Ovary (tissue), 9 donors: ENCODE results near the gene SLC38A1. TPM values are rescaled to one million over a fixed set of nuclear protein-coding genes. Genes with fewer than 3 reads are reported as not detected.

ENCODE experiments used
- DNase-seq, 5 donors: peaks; one replicate each; pipeline ENCODE4 v3.0.0-alpha.2; 2019 to 2020
- H3K27ac ChIP-seq, 2 donors: fragments of 200-600 bp; one replicate each; pipeline versions ENCODE4 v1.5.1 to v1.8.0; 2019 to 2022
- H3K27me3 ChIP-seq: fragments of 200-600 bp; one replicate; pipeline ENCODE4 v1.8.0; 2022
- H3K36me3 ChIP-seq: fragments of 200-600 bp; sonication (generic); one replicate; pipeline ENCODE4 v1.5.1; 2019
- H3K4me1 ChIP-seq: one replicate; pipeline ENCODE4 v1.8.1; 2013; ENCODE audit warnings: mild to moderate bottlenecking, moderate library complexity; ENCODE audit not compliant: insufficient read depth
- H3K4me3 ChIP-seq: fragments of 200-600 bp; sonication (generic); one replicate; pipeline ENCODE4 v1.5.1; 2017
- H3K9me3 ChIP-seq, 2 donors: fragments of 200-600 bp in 1 of 2; sonication (generic) in 1 of 2; one replicate each; pipeline versions ENCODE4 v1.5.1 to v1.8.1; 2013 to 2019; ENCODE audit warnings: mild to moderate bottlenecking in 1 of 2, moderate library complexity in 1 of 2
- EP300 ChIP-seq: sonication (generic); formaldehyde crosslinking; IDR thresholded peaks from one replicate; pipeline ENCODE4 v1.6.1; 2017; ENCODE audit warnings: antibody characterized with exemption
- POLR2A ChIP-seq: fragments of 450-650 bp; IDR thresholded peaks from one replicate; pipeline ENCODE4 v1.6.1; 2017; ENCODE audit warnings: antibody characterized with exemption, mild to moderate bottlenecking, moderate library complexity
- WGBS, 3 donors: extraction: QIAGEN DNeasy Blood & Tissue Kit in 1 of 3; methylation state at CpG; one replicate each; pipeline versions ENCODE4 v1.1.5 to v1.1.7; 2013 to 2017; 5-methylcytosine and 5-hydroxymethylcytosine counted together
- intact Hi-C, 4 donors: fragments of 100-400 bp; cut with DNase I; formaldehyde crosslinking; loops; one replicate each; pipeline versions ENCODE4 v1.11.0 to v1.15.1; 2022 to 2023
- polyA plus RNA-seq, 2 donors: library from polyadenylated mRNA; stranded (reverse); fragments of 200-250 nt in 1 of 2; fragments of 350-450 nt in 1 of 2; fragmentation: Illumina TruSeq in 1 of 2; extraction: RNeasy Lipid Tissue Mini Kit (QIAGEN cat#74804) in 1 of 2; gene quantifications; one replicate each; pipeline ENCODE4 v1.2.3, GENCODE V29; 2013 to 2014
- total RNA-seq, 7 donors: library from RNA; depleted of rRNA in 2 of 7; stranded (reverse); fragments of >200 nt in 2 of 7; fragmentation: NEBNext Ultra II Directional in 3 of 7; extraction: Animal tissue kit (Norgen Biotek cat#: 25700) in 3 of 7; gene quantifications; one replicate each; pipeline versions ENCODE4 v1.1.0 to v1.2.4, GENCODE V29; 2016 to 2023
- TF ChIP-seq, protein P1 (sequence below), 3 donors: fragments of 450-650 bp in 2 of 3; fragments of 200-600 bp in 1 of 3; IDR thresholded peaks; one replicate each; pipeline versions ENCODE4 v1.5.1 to v1.8.0; 2016 to 2022; ENCODE audit warnings: antibody characterized with exemption in 3 of 3, mild to moderate bottlenecking in 1 of 3
- donor health status: DM: no; HTN: no; CAD: no; lungs with moderate emphysema.
- donor health status: DM: no; HTN: no; CAD: no.
- donor health status: Bipolar disorder and iron deficiency.
- donor health status: DM: yes; HTN: yes; CAD: no.
- donor health status: DM: no; HTN: no; CAD: no.
- donor health status: DM: yes; HTN: yes; CAD: no.

The SLC38A1 gene
- total and polyA plus RNA-seq, 9 donors, result 4.6 to 86.3 (median 27.9) TPM

DNA sequence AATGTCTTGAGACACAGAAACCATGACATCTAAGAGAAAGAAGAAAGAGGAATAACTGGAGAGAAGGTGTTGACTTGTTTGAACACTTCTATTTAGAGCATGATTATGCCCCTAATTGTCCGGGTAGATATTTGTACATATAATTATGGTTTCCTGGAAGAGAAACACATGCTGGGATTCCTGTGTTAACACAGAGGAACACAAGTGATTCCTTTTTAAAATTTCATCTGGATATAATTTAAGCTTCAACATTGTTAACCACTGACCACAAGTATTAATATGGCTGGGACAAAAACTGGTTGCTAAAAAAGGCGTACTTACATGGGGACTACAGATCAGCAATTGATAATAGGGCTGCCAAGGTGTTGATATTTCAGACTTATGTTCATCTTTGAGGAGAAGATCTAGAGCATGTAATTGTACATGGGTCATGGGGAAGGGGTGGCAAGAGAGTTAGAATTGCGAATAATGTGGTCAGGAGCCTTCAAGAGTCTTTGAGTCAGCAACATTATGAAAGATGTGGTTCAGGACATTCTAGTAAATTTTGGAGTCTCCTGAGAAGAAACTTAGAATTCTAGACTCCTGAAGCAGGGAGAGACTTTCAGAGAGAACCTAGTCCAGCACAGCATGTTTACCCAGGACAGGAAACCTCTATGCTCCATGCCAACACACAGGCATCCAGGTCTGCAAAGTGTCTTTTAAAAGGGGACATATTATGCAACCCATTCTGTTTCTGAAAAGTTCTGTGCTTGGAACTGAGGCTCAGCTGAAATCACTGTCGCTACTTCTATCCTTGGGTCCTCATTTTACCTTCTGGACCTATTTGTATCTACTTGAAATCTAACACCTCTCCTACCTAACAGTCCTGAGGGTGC, 56.5 kb downstream of the SLC38A1 start:
- no peak overlapping the region for H3K4me3 ChIP-seq
- H3K9me3 ChIP-seq, result no peaks in the 10 kb centered on the region
- TF ChIP-seq, protein P1, sequence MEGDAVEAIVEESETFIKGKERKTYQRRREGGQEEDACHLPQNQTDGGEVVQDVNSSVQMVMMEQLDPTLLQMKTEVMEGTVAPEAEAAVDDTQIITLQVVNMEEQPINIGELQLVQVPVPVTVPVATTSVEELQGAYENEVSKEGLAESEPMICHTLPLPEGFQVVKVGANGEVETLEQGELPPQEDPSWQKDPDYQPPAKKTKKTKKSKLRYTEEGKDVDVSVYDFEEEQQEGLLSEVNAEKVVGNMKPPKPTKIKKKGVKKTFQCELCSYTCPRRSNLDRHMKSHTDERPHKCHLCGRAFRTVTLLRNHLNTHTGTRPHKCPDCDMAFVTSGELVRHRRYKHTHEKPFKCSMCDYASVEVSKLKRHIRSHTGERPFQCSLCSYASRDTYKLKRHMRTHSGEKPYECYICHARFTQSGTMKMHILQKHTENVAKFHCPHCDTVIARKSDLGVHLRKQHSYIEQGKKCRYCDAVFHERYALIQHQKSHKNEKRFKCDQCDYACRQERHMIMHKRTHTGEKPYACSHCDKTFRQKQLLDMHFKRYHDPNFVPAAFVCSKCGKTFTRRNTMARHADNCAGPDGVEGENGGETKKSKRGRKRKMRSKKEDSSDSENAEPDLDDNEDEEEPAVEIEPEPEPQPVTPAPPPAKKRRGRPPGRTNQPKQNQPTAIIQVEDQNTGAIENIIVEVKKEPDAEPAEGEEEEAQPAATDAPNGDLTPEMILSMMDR (IDR thresholded peaks at IDR 0.05), result no peak
- no peak for TF ChIP-seq EP300
- TF ChIP-seq POLR2A, result no peak
- H3K27ac ChIP-seq, result no peak overlapping the region
- no peaks in the 10 kb centered on the region for H3K27me3 ChIP-seq
- H3K36me3 ChIP-seq, result no peaks in the 10 kb centered on the region
- intact Hi-C loops, result no loop called here
- H3K4me1 ChIP-seq, result no peaks in the 10 kb centered on the region
- DNase-seq, result no peak
- 86 to 94% (median 94%) methylated on average over 4 of the region's 4 CpGs for WGBS, 3 donors

GRCh38 chr12:46210873-46211439, 57.9 kb downstream of the SLC38A1 start:
- TF ChIP-seq, protein P1 (IDR thresholded peaks at IDR 0.05), result no peak
- no peak for TF ChIP-seq EP300
- no peak for TF ChIP-seq POLR2A
- DNase-seq, result no peak
- H3K4me1 ChIP-seq, result no peaks in the 10 kb centered on the region
- no peaks in the 10 kb centered on the region for H3K27me3 ChIP-seq
- H3K4me3 ChIP-seq, result no peak overlapping the region
- no peak overlapping the region for H3K27ac ChIP-seq
- H3K36me3 ChIP-seq, result no peaks in the 10 kb centered on the region
- WGBS, 3 donors, result 84 to 85% (median 84%) methylated on average over 6 of the region's 6 CpGs
- intact Hi-C loops, result no loop called here
- H3K9me3 ChIP-seq, result no peaks in the 10 kb centered on the region

GRCh38 chr12:46209914-46210872, 58.6 kb downstream of the SLC38A1 start:
- 73 to 75% (median 73%) methylated on average over 12 of the region's 12 CpGs for WGBS, 3 donors
- H3K9me3 ChIP-seq, result no peaks in the 10 kb centered on the region
- intact Hi-C loops, result no loop called here
- H3K27ac ChIP-seq, result no peak overlapping the region
- DNase-seq, result no peak
- H3K4me1 ChIP-seq, result no peaks in the 10 kb centered on the region
- no peaks in the 10 kb centered on the region for H3K36me3 ChIP-seq
- H3K4me3 ChIP-seq, result no peak overlapping the region
- no peaks in the 10 kb centered on the region for H3K27me3 ChIP-seq
- no peak for TF ChIP-seq POLR2A
- TF ChIP-seq, protein P1 (IDR thresholded peaks at IDR 0.05), result no peak
- no peak for TF ChIP-seq EP300

GRCh38 chr12:46209170-46209569, 59.7 kb downstream of the SLC38A1 start:
- Histone ChIP-seq H3K36me3 (no peaks in the 10 kb centered on the region), H3K9me3 (no peaks in the 10 kb centered on the region), H3K27me3 (no peaks in the 10 kb centered on the region), H3K4me3 (no peak overlapping the region), H3K4me1 (no peaks in the 10 kb centered on the region), H3K27ac (no peak overlapping the region)
- intact Hi-C loops, result no loop called here
- TF ChIP-seq EP300, result no peak
- no peak for TF ChIP-seq POLR2A
- TF ChIP-seq, protein P1 (IDR thresholded peaks at IDR 0.05), result no peak
- no peak for DNase-seq
- 60 to 72% (median 68%) methylated on average over 4 of the region's 4 CpGs for whole genome bisulfite sequencing, 3 donors
